OCI-LY1 (cell line): ENCODE data around the gene ZNF800.

ENCODE experiments used
- H2AFZ ChIP-seq: fragments of 200-600 bp; sonication (generic), shearing (Covaris generic); 2 replicates; pipeline ENCODE4 v1.6.0; 2014; ENCODE audit warnings: antibody characterized with exemption, mild to moderate bottlenecking, low read length
- H3F3A ChIP-seq: fragments of 200-600 bp; sonication (generic), shearing (Covaris generic); 2 replicates; pipeline ENCODE4 v1.6.0; 2014; ENCODE audit warnings: mild to moderate bottlenecking, antibody characterized with exemption, low read length, moderate library complexity; ENCODE audit not compliant: insufficient read depth
- H3K27ac ChIP-seq: fragments of 200-600 bp; sonication (generic); 2 replicates; pipeline ENCODE4 v1.5.1; 2014; ENCODE audit warnings: low read length, mixed run types, mild to moderate bottlenecking, low read depth; ENCODE audit not compliant: poor library complexity, severe bottlenecking
- H3K27me3 ChIP-seq: fragments of 200-600 bp; sonication (generic); 2 replicates; pipeline ENCODE4 v1.6.0; 2014; ENCODE audit warnings: antibody characterized with exemption, mild to moderate bottlenecking, low read length, moderate library complexity; ENCODE audit not compliant: insufficient read depth
- H3K36me3 ChIP-seq: fragments of 200-600 bp; sonication (generic); 2 replicates; pipeline ENCODE4 v1.6.1; 2014; ENCODE audit warnings: mild to moderate bottlenecking, antibody characterized with exemption, low read length, moderate library complexity, mixed read lengths; ENCODE audit not compliant: insufficient read depth
- H3K4me1 ChIP-seq: fragments of 200-600 bp; sonication (generic); 2 replicates; pipeline ENCODE4 v1.5.1; 2014; ENCODE audit warnings: mild to moderate bottlenecking, low read length, moderate library complexity; ENCODE audit not compliant: insufficient read depth, severe bottlenecking
- H3K4me2 ChIP-seq: fragments of 200-600 bp; sonication (generic), shearing (Covaris generic); 2 replicates; pipeline ENCODE4 v1.6.1; 2014; ENCODE audit warnings: low read length
- H3K4me3 ChIP-seq: fragments of 200-600 bp; sonication (generic); 2 replicates; pipeline ENCODE4 v1.5.1; 2014; ENCODE audit warnings: low read length, low read depth, mild to moderate bottlenecking, mixed read lengths; ENCODE audit not compliant: poor library complexity, severe bottlenecking
- H3K79me2 ChIP-seq: fragments of 200-600 bp; shearing (Covaris generic); 2 replicates; pipeline ENCODE4 v1.6.1; 2016; ENCODE audit warnings: mixed run types, low read length, mixed read lengths; ENCODE audit not compliant: insufficient read depth
- H3K9ac ChIP-seq: fragments of 200-600 bp; sonication (generic), shearing (Covaris generic); 2 replicates; pipeline ENCODE4 v1.6.1; 2014; ENCODE audit warnings: mild to moderate bottlenecking, low read length, mixed read lengths
- H3K9me2 ChIP-seq: fragments of 200-600 bp; sonication (generic), shearing (Covaris generic); 2 replicates; pipeline ENCODE4 v1.6.1; 2014; ENCODE audit warnings: low read depth, mild to moderate bottlenecking, low read length, mixed read lengths
- H3K9me3 ChIP-seq: fragments of 200-600 bp; shearing (Covaris generic); 2 replicates; pipeline ENCODE4 v1.6.1; 2014; ENCODE audit warnings: low read length, mixed read lengths
- H4K20me1 ChIP-seq: fragments of 200-600 bp; sonication (generic), shearing (Covaris generic); 2 replicates; pipeline ENCODE4 v1.6.0; 2016; ENCODE audit warnings: mild to moderate bottlenecking, low read length; ENCODE audit not compliant: insufficient read depth
- CTCF ChIP-seq: fragments of 200-600 bp; sonication (generic), shearing (Covaris generic); IDR thresholded peaks from 2 replicates; pipeline ENCODE4 v1.5.1; 2017; ENCODE audit warnings: mild to moderate bottlenecking, antibody characterized with exemption, low read length, moderate library complexity, mixed read lengths
- EZH2 ChIP-seq: fragments of 200-600 bp; sonication (generic), shearing (Covaris generic); IDR thresholded peaks from 2 replicates; pipeline ENCODE4 v1.8.0; 2017; ENCODE audit warnings: borderline replicate concordance, mixed run types, mild to moderate bottlenecking, antibody characterized with exemption, low read length, moderate library complexity, mixed read lengths

The ZNF800 gene

GRCh38 chr7:127380479-127380878, 12.0 kb downstream of the ZNF800 start:
- TF ChIP-seq CTCF (no peak), EZH2 (no peak)
- H2AFZ ChIP-seq = no peak overlapping the region
- peaks cover 90% of the 10 kb centered on the region for H3K36me3 ChIP-seq
- peaks cover 20% of the 10 kb centered on the region for H3K4me1 ChIP-seq
- H3K79me2 ChIP-seq = peaks cover 90% of the 10 kb centered on the region
- H3K9me3 ChIP-seq = no peaks in the 10 kb centered on the region
- no peaks in the 10 kb centered on the region for H3K27me3 ChIP-seq
- no peak overlapping the region for H3K4me2 ChIP-seq
- H4K20me1 ChIP-seq = peaks cover 22% of the 10 kb centered on the region
- H3F3A ChIP-seq = no peaks in the 10 kb centered on the region
- H3K27ac ChIP-seq = no peak overlapping the region
- H3K4me3 ChIP-seq = no peak overlapping the region
- H3K9me2 ChIP-seq = no peaks in the 10 kb centered on the region
- H3K9ac ChIP-seq = no peak overlapping the region

GRCh38 chr7:127379642-127380041, 12.9 kb downstream of the ZNF800 start:
- Histone ChIP-seq H3K9me3 (no peaks in the 10 kb centered on the region), H3K9ac (no peak overlapping the region), H3K4me3 (no peak overlapping the region), H3F3A (no peaks in the 10 kb centered on the region), H3K27me3 (no peaks in the 10 kb centered on the region), H3K36me3 (peaks cover 90% of the 10 kb centered on the region), H3K4me2 (no peak overlapping the region), H3K27ac (no peak overlapping the region), H3K4me1 (peaks cover 20% of the 10 kb centered on the region), H4K20me1 (peaks cover 22% of the 10 kb centered on the region), H3K79me2 (peaks cover 84% of the 10 kb centered on the region), H2AFZ (no peak overlapping the region), H3K9me2 (no peaks in the 10 kb centered on the region)
- no peak for TF ChIP-seq CTCF
- TF ChIP-seq EZH2 = no peak

- TF ChIP-seq EZH2 (no peak), CTCF (no peak)
- no peak overlapping the region for H3K9ac ChIP-seq
- peaks cover 20% of the 10 kb centered on the region for H3K4me1 ChIP-seq
- H3K4me2 ChIP-seq = no peak overlapping the region
- H4K20me1 ChIP-seq = peaks cover 22% of the 10 kb centered on the region
- H3K27ac ChIP-seq = no peak overlapping the region
- no peaks in the 10 kb centered on the region for H3F3A ChIP-seq
- H2AFZ ChIP-seq = no peak overlapping the region
- H3K9me2 ChIP-seq = no peaks in the 10 kb centered on the region
- peaks cover 83% of the 10 kb centered on the region for H3K79me2 ChIP-seq
- H3K36me3 ChIP-seq = peaks cover 93% of the 10 kb centered on the region
- H3K9me3 ChIP-seq = no peaks in the 10 kb centered on the region
- H3K4me3 ChIP-seq = no peak overlapping the region
- H3K27me3 ChIP-seq = no peaks in the 10 kb centered on the region
Measured at GRCh38 chr7:127378537-127378936, 14.0 kb downstream of the ZNF800 start.
